HG02870 (cell line): ENCODE results near the gene FSTL4.
"Not testable (repeated sequence)": the region's sequence is repeated elsewhere in the genome, so short reads cannot be mapped to it uniquely, and the experiment has no call there.

Source experiments
- ATAC-seq: cut with Tn5 transposase; IDR thresholded peaks from one replicate; pipeline ENCODE4 v1.9.1; 2021; ENCODE audit warnings: mild to moderate bottlenecking, moderate library complexity; ENCODE audit not compliant: unreplicated experiment

FSTL4 gene

DNA sequence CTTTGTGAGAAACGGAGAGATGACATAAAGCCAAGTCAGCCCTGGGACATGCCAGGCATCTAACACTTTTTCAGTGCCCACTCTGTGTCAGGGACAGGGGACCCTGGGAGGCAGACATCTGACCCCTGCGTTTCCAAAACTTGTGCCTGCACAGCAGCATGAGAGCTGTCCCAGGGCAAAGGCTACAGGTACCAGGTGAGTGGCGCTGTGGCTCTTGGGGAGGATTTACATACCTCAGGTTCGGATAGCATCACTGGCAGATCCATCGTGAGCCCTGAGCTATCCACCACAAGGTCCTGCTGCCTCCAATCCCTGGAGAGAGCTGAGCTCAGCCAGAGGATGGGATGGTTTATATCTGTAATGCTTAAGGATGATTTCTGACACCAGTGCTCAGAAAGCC is 52.4 kb downstream of the FSTL4 start:
- ATAC-seq = no peak

DNA sequence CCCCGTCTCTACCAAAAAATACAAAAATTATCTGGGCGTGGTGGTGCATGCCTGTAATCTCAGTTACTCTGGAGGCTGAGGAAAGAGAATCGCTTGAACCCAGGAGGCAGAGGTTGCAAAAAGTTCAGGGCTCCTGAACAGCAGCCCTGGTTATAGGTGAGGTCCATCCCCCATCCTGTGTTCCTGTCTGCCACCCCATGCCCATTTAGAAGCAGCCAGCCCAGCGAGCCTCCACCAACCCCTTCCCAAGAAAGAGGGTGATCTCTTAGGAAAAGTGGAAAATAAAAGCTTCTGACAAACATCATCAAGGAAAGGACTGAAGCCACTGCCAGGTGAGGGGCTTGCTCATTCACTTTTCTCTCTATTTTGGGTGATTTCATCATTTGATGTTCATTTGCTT is 55.8 kb downstream of the FSTL4 start:
- ATAC-seq = no peak

DNA sequence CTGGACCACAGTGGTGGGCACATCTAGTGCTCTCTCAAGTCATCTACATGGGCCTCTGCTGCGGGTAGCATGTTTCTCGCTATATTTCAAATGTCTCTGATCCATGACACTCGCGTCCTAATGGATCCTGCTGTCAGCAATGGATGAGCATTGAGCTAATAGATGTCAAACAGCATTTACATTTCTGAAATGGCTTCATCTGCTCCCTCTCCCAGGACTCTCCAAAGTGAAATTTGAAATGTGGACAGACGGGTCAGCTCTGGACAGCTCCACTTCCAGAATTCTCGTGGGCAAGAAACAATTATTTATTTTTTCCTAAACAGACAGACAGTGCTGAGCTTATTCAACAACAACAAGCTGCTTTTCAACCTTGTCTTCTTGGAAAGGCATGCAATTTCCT is 58.1 kb downstream of the FSTL4 start:
- ATAC-seq = no peak

DNA sequence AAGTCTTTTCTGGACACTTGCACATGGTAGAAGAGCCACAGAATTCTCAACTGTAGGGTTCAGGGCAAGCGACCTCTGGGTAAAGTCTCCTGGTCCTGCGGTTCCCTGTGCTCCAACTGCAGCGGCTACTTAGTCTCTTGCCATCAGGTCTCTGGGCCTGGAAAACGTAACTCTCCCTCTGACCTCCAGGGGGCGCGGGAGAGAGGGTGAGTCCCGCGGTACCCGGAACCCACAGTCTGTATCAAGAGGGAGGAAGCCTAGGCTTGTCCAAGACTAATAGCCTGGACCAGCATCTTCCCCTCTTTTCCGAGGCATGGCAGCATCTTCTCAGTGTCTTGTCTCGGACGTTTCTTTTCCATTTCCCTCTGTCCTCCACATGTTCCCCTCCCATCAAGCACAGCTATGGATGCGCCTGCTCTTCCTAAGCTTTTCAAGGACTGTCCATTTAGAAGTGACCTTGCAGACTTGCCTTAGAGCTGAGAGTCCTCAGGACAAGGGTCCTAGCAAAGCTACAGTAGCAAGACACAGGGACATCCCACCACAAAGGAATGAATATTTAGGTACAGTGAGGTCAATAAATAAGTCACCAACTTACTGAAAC is 59.3 kb downstream of the FSTL4 start:
- ATAC-seq = peak; percentile 48

DNA sequence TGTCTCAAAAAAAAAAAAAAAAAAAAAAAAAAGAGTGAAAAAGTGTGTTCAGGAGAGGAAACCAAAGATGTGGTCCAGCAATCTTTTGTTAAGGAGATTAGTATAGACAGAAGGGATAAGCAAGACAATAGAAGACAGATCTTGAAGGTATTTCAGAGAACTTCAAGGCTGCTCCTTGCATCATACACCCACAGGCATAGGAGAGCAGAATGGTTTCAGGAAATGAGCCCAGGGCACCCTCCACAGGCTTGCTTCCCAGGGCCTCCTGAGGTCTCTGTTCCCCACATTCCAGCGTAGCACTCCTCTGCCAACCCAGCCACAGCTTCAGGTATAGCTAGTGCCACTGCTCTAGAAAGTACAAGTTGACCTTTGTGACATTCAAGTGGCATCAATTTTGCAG is 65.8 kb downstream of the FSTL4 start:
- ATAC-seq = no peak

DNA sequence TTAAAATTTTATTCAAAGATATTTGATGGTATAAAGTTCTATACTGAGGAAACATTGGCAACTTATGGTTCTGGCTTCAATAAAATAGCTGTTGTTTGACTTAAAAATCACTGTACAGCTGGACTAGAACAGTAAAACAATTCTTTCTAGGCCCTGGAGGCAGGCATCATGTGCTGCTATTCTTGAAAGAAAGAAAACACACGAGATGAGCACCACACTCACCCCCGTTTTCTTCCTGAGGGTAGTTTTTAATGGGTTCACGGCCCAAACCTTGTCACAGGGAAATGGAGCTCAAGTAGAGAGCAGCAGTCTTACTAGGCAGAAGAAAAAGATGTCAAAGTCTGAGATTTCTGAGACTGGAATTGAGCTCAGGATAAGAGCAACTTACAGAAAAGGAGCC is 68.0 kb downstream of the FSTL4 start:
- no peak for ATAC-seq

DNA sequence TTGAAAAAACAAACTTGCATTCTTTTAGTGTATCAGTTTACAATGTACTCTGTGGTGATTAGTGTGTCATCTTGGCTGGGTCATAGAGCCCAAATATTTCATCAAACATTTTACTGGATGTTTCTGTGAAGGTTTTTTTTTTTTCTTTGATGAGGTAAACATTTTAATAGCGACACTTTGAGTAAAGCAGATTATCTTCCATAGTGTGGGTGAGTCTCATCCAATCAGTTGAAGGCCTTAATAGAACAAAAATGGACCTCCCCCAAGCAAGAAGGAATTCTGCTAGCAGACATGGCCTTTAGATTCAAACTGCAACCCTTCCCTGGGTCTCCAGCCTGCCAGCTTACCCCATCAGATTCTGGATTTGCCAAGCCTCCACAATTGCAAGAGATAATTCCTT is 72.5 kb downstream of the FSTL4 start:
- no peak for ATAC-seq

DNA sequence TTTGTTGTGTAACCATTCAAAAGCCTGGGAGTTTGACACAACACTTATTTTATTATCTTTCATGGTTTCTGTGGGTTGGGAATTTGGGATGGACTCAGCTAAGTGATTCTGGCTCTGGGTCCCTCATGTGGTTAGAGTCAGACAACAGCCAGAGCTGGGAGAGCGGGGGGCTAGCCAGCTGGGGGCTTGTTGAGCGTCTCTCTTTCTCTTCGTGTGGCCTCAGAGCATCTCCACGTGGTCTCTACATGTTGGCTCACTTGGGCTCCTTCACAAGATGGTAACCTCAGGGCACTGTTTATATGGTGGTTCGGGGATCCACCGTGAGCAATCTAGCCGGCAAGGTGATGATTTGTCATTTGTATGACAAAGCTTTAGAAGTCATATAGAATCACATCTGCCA is 73.6 kb downstream of the FSTL4 start:
- no peak for ATAC-seq

DNA sequence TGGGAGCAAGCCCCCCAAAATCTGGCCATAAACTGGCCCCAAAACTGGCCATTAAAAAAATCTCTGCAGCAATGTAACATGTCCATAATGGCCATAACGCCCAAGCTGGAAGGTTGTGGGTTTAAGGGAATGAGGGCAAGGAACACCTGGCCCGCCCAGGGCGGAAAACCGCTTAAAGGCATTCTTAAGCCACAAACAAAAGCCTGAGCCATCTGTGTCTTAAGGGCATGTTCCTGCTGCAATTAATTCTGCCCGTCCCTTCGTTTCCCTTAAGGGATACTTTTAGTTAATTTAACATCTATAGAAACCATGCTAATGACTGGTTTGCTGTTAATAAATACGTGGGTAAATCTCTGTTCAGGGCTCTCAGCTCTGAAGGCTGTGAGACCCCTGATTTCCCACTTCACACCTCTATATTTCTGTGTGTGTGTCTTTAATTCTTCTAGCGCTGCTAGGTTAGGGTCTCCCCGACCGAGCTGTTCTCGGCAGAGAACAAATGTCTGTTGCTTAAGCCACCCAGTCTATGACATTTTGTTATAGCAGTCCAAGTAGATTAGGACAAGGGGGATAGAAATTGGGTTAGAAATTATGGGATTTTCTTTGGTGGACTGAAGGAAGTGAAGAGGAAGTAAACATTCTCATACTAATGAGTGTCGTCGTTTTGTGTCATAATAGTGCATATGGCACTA is 77.0 kb downstream of the FSTL4 start:
- not testable (repeated sequence) for ATAC-seq

DNA sequence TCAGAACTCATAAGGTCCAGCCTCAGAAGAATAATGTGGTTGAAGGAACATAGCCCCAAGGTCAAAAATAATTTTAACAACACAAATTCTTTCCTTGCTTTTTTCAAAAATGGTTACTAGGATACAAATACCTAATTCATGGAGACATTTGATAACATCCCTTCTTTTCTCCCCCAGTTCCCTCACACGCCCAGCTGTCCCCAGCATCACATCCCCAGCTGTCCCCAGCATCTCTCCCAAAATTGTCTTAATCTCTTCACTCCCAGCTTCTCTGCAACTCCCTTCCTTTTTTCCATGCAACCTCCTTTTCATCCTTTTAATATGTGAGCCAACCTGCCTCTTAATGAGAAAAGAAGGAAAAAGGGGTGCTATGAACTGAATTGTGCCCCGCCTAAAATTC is 77.8 kb downstream of the FSTL4 start:
- ATAC-seq = no peak

DNA sequence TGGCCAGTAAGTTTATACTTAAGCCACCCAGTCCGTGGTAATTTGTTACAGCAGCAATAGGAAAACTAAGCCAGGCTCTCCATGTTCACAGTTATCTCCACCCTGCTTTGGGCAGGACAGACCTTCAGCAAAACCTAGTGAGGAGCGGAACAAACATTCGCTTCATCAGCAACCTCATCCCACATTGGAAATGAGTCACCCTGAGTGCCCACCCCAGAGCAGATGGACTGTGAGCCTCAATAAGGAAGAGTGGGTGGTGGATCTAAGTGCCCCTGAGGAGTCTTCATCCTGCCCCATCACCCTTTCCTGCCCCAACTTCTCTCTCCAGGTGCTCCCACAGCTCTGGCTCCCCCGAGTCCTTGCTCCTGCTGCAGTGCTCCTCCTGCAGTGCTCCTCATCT is 78.8 kb downstream of the FSTL4 start:
- ATAC-seq = no peak

DNA sequence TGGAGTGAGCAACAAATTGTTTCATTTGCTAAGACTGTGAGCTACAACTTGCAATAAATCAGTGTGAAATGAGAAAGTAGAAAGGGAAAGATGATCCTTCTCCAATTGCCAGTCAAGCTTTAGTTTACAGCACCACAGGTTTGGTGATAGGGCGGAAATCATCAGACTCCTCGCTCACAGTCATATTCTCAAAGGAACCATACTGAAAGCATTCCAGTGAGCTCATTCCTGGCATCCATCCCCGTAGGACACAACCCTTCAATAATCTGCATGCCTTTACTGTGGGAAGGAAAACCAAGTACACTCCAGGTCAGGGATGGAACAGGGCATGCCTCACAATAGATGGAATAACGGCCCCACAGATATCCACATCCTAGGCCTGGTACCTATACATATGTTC is 80.7 kb downstream of the FSTL4 start:
- ATAC-seq = no peak

DNA sequence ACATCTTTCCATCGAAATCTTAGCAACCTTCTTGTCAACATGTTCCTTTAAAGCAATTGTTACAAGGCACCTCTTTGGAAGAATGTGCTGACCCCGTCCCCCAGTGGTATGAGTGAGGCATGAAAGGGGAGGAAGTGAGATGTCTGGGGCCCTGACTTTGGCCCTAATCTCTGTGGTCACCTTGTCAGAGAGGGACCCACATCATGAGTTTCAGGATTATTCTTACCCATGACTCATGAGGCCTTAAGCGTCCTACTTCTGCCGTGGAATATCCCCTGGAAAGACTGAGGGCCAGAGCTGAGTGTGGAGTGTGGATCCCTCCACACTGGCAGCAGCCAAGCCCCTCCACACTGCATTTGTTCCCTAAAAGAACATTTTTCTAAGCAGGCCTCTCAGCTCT is 81.2 kb downstream of the FSTL4 start:
- ATAC-seq = peak; percentile 89

DNA sequence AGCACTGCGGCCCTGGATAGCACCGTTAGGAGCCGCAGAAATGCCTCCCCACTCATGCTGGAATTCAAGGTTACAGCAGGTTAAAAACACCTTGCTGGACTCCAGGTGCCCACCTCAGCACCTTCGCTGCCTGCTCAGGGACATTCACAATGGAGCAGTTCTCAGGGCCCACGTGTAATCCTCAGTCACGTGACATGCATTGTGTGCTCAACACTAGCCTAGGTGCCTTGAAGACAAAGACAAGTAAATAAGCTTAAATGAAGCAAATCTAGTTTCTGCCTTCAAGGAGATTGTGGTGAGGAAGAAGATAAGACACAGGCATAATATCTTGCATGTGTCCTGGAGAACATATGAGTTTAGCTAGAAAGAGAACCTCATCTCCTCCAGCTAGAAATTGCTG is 82.1 kb downstream of the FSTL4 start:
- no peak for ATAC-seq

DNA sequence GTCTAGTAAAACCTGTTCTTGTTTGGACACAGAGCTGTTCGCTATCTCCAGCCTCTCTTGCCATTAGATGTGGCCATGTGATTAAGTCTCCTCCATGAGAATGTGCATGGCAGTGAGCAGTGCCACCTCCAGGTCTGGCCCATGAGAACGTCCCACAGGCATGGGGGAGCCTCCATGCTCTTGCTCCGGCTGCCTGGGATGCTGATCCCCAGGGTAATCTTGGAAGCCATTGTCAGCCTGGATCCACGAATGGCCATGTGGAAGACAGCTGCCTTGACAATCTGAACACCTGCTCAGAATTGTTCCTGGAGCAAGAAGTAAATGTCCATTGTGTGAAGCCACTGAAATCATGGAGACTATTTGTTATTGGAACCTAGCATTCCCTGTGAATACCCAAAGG is 83.5 kb downstream of the FSTL4 start:
- ATAC-seq = no peak

DNA sequence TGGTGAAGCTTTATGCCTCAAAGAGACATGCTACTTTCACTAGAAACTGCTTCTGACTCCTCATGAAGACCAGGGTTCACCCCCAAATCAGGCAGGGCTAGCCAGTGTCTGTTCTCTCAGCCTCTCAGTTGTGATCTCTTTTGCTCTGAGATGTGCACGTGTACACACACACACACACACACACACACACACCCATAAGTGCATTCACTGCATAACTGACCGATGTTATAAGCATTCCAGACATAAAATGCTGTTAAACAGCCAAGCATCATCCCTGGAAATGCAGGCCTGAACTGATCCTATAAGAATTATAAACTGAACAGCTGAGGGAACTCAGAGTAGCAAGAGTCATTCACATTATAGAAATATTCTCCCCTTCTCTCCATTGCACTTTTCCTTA is 85.0 kb downstream of the FSTL4 start:
- ATAC-seq = no peak

DNA sequence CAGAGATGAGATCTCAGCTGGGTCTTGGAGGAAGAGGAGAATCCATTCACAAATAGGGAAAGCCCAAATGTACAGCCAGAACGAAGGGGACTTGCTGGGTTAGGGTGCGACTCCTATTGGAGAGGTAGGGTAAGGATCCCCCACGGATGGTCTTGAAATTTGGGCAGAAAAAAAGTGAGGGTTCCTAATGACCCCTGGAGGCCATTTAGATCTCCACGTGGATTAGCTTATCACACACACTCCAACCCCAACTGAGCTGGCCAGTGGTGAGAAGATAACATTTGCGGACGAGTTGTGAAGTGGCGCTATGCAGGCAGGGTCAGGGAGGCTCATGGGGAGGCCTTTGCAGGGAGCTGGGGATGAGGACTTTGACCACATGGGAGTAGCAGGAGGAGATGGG is 86.0 kb downstream of the FSTL4 start:
- ATAC-seq = no peak

DNA sequence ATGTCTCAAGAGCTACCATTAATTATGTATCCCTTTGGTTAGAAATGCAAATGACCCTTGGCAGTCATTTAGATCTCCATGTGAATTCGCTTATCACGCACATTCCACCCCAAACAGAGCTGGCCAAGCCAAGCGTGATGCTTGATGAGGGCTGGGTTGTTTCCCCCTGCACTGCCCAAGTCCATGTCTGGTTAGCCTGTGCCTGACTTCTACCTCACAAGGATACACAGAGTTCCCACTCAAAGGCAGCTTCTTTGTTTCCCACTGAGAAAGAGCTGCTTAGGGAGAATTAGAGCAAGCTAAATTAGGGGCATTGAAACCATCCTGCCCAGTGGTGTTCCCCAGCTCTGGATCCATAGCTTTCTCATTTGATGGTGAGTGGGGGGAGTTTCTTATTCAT is 87.2 kb downstream of the FSTL4 start:
- no peak for ATAC-seq

DNA sequence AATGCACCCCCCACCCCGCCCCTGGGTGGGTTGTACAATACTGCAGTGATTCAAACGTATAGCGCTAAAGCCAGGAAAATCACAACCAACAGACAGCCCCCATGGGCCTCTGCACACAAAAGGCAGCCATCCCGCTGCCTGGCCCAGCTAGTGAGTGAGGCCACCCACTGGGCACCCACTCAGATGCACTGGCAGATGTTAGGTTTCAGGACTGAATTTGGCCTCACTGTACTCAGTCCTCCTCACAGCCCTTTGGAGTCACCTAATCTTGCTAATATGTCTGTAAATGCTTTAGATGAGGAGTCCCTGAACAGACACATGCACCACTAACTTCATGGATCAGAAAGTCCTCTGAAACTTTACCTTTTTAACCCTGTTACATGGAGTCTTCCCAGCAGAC is 87.7 kb downstream of the FSTL4 start:
- no peak for ATAC-seq

DNA sequence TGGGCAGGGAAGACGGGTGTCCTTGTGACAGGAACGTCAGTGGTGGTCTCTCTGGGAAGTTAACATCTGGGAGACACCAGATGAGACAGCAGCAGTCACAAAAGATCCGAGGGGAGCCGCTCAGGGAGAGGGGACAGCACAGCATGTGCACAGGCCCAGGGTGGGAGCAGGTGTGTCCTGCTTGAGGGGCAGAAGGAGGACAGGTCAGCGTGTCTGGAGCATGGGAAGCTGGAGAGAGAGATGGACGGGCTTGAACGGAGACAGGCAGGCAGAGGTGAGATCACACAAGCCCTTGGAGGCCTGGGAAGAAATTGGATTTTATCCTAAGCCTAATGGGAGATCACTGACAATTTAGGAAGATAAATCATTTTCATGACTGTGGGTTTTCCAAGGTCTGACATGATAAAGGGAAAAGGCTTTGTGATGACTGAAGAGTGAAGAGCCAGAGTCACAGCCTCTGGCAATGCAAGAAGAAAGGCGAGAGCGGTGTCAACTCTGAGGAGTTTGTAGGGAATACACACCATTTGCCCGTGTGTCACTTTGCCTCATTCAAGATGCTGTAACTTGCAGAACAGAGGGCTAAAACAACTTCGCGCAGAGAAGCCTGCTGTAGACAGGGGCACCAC is 88.3 kb downstream of the FSTL4 start:
- no peak for ATAC-seq

DNA sequence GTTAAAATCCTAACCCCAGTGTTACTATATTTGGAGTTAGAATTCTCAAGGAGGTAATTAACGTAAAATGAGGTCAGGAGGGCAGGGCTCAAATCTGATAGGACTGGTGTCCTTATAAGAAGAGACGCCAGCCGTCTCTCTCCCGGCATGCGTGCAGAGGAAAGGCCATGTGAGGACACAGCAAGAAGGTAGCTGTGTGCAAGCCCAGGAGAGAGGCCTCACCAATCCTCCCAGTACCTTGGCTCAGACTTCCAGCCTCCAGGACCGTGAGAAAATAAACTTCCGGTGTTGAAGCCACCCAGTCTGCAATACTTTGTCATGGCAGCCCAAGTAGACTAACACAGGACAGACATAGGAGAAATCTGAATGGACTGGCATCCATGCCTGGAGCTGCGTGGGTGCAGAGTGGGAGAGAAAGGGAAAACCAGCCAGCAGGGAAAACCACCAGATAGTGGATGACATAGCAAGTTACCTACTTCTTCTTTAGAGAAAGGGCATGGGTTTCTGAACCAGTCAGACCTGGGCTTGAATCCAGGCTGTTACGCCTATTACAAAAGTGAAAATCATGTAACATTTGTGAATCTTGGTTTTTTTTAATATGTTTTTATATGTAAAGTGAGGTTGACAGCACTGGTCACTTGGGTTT is 89.2 kb downstream of the FSTL4 start:
- no peak for ATAC-seq

DNA sequence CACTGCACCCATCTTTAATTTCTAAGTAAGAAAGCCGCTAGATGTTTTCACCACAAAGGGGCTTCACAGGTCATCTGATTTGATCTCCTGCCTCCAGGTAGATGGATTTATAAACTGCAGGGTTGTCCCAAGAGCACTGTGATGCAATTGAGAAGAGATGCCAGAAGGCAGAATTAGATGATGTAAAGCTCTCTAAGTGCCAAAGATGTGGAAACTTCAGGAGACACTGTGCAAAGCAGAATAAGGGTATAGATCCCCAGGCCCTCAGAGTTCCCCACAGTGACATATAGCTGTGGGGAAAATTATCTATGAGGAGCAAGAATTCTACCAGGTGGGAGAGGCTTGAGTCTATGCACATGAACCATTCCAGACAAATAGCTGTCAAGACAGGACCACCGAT is 90.5 kb downstream of the FSTL4 start:
- no peak for ATAC-seq
